HFF-Myc (cell line): ENCODE results near the gene APOM.

Source experiments
- DNase-seq: peaks from one replicate; pipeline ENCODE4 v3.0.0-alpha.2; 2011; ENCODE audit warnings: low read depth; ENCODE audit errors: extremely low read depth
- H3K4me3 ChIP-seq: replicated peaks from 2 replicates; pipeline ENCODE4 v1.5.1; 2011; ENCODE audit warnings: low read depth, mild to moderate bottlenecking, control low read depth, low read length
- TF ChIP-seq, protein P1 (sequence below): IDR thresholded peaks from 2 replicates; pipeline ENCODE4 v1.5.1; 2012; ENCODE audit warnings: mild to moderate bottlenecking, low read depth, low read length, control low read depth; ENCODE audit errors: missing control alignments

The APOM gene

DNA sequence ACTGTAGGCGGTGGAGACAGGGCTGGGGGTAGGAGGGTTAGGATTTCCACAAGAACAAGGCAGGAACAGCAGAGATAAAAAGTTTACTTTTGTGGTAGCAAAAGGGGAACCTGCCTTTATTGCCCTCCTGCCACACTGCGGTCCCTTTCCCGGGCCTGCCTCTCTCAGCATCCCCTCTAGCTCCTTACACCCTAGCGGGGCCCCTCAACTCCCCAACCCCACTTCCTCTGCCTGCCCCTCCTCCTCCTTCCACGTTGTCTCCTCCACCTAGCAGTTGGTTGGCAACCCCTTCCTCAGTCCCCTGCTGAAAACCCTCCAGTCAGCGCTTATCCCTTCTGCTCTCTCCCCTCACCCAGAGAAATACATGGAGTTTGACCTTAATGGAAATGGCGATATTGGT is 39.9 kb upstream of the APOM start:
- TF ChIP-seq, protein P1, sequence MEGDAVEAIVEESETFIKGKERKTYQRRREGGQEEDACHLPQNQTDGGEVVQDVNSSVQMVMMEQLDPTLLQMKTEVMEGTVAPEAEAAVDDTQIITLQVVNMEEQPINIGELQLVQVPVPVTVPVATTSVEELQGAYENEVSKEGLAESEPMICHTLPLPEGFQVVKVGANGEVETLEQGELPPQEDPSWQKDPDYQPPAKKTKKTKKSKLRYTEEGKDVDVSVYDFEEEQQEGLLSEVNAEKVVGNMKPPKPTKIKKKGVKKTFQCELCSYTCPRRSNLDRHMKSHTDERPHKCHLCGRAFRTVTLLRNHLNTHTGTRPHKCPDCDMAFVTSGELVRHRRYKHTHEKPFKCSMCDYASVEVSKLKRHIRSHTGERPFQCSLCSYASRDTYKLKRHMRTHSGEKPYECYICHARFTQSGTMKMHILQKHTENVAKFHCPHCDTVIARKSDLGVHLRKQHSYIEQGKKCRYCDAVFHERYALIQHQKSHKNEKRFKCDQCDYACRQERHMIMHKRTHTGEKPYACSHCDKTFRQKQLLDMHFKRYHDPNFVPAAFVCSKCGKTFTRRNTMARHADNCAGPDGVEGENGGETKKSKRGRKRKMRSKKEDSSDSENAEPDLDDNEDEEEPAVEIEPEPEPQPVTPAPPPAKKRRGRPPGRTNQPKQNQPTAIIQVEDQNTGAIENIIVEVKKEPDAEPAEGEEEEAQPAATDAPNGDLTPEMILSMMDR = no peak
- no peak overlapping the region for H3K4me3 ChIP-seq
- DNase-seq = no peak

DNA sequence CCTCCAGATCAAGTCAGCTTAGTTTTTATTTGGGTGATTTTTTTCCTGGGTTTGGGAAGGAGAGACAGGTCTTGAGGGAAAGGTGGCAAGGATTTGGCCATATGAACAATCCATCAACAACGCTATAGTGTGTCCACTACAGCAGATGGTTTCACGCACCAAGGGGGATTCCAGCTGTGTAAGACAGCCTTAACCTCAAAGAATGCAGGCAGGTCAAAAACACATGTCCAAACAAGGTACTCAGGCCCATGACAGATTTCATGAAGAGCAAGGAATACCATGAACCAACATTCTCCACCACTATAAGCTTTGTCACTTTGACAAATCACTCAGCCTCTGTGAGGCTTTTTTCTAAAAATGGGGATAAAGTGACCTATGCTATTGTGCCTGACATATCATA is 38.7 kb upstream of the APOM start:
- TF ChIP-seq, protein P1 = no peak
- DNase-seq = no peak
- H3K4me3 ChIP-seq = no peak overlapping the region

DNA sequence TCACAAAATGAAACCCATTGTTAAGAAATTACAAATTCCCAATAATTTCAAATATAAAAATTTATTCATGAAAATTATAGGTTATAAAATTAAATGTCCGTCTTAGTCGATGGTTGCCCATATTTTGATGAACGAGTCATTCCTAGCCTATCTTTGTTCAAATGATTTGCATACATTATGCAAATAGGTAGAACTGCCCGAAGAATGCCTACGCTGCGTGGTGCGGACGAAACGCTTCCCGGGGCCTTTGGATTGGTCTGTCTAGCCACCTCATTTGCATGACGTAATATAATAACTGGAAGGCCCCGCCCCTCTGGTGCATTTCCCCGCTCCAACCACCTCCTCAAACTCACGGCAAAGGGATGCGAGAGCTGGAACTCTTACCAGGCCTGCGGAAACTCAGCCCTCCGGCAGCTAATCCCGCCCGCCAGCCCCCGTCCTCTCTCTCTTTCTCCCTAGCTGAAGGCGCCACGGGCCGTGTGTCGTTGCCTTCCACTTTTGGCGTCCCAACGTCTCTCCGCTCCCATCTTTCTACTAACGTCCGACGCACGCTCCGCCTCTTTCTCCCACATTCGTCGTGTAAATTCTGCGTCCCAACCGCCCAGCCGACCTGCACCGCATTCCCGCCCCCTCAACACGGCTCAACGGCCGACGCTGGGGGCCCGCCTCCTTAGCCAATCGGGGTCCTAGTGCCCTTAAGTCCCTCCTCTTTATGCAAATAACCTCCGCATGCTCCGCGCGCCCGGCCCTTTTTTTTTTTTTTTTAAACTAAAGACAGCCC is 35.7 kb upstream of the APOM start:
- peak overlapping the region; percentile 54 for H3K4me3 ChIP-seq
- TF ChIP-seq, protein P1 = no peak
- DNase-seq = peak; percentile 97

DNA sequence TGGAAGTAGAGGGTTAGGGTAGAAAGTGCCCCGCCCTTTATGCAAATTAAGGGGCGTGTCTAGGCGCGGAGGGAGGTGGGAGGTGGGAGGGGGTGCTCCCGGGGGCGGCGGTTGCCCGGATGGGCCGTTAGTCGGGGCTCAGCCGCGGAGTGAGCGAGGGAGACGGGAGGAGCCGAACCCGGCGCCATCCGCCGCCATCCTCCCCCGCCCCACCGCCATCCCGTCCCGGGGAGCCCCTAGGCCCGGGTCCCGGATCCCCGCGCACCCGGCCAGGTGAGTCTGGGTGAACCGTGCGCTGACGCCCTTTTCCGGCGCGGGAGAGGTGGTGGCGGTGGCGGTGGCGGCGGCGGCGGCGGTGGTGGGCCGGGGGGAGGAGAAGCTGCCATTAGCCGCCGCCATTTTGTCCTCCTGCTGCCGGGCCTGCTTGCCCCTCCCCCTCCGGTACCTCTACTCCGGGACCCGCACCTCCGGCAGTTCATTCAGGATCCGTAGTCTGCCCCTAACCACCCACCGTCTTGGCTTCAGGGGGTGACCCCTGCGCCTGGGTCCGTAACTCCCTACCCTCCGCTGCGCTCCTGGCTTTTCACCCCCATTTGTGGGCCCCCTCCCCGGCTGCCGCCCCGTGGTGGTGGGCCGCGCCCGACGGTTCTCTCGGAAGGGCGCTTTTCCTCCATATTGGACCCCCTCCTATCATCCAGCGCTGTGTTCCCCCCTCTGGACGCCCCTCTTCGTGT is 34.9 kb upstream of the APOM start, which contains the start of gene PRRC2A:
Gene PRRC2A, plus strand, starts transcription at position 130 of the 734 bp plus-strand sequence. CDS start 2,075 bp downstream, outside the sequence.
- TF ChIP-seq, protein P1 = no peak
- DNase-seq = no peak
- peak within 1 kb of the TSS; percentile 54 for H3K4me3 ChIP-seq

DNA sequence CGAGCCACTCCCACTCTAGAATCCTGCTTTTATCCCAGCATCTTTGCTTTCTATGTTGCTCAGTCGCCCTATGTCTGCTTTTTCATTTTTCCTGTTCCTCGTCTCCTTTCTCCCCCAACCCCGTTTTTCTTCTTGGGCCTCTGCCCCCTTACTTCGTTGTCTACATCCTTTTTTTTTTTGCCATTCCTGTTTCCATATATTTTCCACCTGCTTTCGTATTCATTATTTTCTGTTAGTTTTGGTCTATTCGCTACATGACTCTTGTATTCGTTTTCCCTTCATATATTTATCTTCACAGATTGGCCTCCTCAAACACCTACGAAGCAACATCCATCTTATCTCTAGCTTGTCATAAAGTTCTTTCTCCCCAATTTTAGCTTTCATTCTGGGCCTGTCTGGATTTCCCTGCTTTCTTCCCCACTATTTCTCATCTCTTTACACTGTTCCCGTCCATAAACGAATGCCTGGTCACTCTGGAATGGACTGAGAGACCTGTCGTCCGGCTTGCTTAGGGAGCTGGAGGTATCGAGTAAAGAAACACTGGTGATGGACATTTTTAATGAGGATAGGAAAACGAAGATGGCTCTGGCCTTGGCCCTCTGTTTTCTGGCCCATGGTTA is 34.3 kb upstream of the APOM start:
- TF ChIP-seq, protein P1 = no peak
- H3K4me3 ChIP-seq = peak overlapping the region; percentile 54
- DNase-seq = no peak

DNA sequence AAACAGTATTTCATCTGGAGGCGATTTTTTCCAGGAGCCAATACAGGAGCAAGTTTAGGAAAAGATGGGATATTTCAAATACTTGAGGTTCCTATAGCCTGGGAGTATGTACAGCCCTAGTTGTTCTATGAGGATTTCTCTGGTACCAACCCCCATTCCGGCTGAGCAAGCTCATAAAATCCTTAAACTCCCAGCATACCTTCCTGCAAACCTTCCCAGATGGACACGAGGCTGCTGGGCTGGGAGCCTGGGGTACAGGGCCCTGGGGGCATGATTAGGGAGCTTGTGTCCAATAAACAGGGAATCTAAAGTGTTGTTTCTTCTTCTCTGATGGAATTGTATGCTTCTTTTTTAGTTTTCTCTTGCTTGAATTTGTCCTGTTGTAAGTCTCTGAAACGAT is 33.7 kb upstream of the APOM start:
- H3K4me3 ChIP-seq = peak overlapping the region; percentile 54
- no peak for DNase-seq
- TF ChIP-seq, protein P1 = no peak
